Osteocyte (in vitro differentiated cells): Measurements from ENCODE around the gene SSBP4. TPM values are rescaled to one million over a fixed set of nuclear protein-coding genes. Genes with fewer than 3 reads are reported as not detected.

Source experiments
- DNase-seq: peaks from one replicate; pipeline ENCODE4 v3.0.0; 2021; ENCODE audit warnings: mixed read lengths; ENCODE audit not compliant: unreplicated experiment; ENCODE audit errors: extremely low spot score
- H3K27ac Mint-ChIP-seq: one replicate; pipeline ENCODE4 v1.8.0; 2021; ENCODE audit warnings: mild to moderate bottlenecking, mixed read lengths; ENCODE audit not compliant: unreplicated experiment
- H3K27me3 Mint-ChIP-seq: one replicate; pipeline ENCODE4 v1.8.0; 2021; ENCODE audit warnings: mixed read lengths; ENCODE audit not compliant: unreplicated experiment
- H3K36me3 Mint-ChIP-seq: one replicate; pipeline ENCODE4 v1.8.0; 2021; ENCODE audit warnings: mixed read lengths; ENCODE audit not compliant: unreplicated experiment
- H3K4me1 Mint-ChIP-seq: one replicate; pipeline ENCODE4 v1.8.0; 2021; ENCODE audit warnings: mixed read lengths; ENCODE audit not compliant: unreplicated experiment
- H3K4me3 Mint-ChIP-seq: one replicate; pipeline ENCODE4 v1.8.0; 2021; ENCODE audit warnings: mild to moderate bottlenecking, moderate library complexity, mixed read lengths; ENCODE audit not compliant: unreplicated experiment
- H3K9me3 Mint-ChIP-seq: one replicate; pipeline ENCODE4 v1.8.0; 2021; ENCODE audit warnings: mixed read lengths; ENCODE audit not compliant: unreplicated experiment
- total RNA-seq: library from RNA; stranded (reverse); gene quantifications from 2 replicates; pipeline ENCODE4 v1.2.1, GENCODE V29; 2021
- TF ChIP-seq, protein P1 (sequence below): fragments of 200-600 bp; sonication (generic); IDR thresholded peaks from 2 replicates; pipeline ENCODE4 v1.5.0; 2021; ENCODE audit warnings: antibody characterized with exemption, mild to moderate bottlenecking, moderate library complexity

SSBP4 gene
- total RNA-seq, 1 donor from 2014 or later = 82.9 TPM

DNA sequence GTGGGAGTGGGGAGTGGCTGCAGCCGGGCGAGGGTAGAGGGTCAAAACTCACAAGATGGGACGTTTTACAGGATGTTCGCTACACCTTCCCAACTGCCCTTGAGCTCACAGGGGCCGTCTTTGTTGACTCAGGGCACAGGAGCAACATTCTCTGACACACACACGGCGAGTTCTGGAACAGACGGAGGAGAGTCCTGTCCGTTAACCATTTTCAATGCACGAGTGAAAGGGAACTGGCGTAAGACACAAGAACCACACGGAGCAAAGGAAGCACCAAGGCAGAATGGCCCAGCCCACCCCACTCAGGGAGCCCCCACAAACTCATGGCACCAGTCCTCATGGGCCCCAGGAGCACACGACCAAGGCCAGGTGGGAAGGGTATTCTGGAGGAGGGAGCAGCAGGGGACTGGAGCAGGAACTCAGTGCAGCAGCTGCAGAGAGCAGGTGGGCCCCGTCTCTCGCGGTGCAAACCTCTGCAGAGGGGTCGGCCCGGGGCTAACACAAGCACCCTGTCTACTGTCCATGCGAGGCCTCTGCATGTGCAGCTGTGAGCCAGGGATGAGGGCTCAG is 56.6 kb downstream of the SSBP4 start:
- Mint-ChIP-seq H3K4me1 (peaks cover 44% of the 10 kb centered on the region), H3K4me3 (no peak overlapping the region), H3K27ac (no peak overlapping the region), H3K36me3 (no peaks in the 10 kb centered on the region), H3K9me3 (no peaks in the 10 kb centered on the region), H3K27me3 (no peaks in the 10 kb centered on the region)
- DNase-seq = no peak
- TF ChIP-seq, protein P1, sequence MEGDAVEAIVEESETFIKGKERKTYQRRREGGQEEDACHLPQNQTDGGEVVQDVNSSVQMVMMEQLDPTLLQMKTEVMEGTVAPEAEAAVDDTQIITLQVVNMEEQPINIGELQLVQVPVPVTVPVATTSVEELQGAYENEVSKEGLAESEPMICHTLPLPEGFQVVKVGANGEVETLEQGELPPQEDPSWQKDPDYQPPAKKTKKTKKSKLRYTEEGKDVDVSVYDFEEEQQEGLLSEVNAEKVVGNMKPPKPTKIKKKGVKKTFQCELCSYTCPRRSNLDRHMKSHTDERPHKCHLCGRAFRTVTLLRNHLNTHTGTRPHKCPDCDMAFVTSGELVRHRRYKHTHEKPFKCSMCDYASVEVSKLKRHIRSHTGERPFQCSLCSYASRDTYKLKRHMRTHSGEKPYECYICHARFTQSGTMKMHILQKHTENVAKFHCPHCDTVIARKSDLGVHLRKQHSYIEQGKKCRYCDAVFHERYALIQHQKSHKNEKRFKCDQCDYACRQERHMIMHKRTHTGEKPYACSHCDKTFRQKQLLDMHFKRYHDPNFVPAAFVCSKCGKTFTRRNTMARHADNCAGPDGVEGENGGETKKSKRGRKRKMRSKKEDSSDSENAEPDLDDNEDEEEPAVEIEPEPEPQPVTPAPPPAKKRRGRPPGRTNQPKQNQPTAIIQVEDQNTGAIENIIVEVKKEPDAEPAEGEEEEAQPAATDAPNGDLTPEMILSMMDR = no peak

DNA sequence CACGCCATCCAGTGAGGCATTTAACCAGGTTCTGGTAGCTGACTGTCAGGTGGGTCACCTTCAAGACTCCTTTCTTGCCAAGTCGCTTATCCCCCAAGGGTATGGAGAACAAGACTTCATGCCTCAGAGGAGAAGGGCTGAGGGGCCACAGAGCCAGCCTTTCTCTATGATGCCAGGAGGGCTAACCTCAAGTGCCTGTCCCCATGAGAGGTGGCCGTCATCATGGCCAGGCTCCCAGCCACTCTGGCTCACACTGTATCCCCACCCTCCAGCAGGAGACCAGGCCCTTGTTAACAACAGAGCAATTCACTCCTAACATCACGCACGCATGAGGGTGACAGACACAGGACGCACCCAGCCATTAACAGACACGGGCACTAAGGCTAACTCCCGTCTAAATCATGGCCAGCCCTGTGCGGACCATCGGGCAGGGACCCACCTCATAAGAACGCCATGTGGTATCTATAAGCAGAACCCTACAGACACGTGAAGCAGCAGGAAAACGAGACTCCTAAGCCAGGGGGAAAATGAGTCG is 57.4 kb downstream of the SSBP4 start:
- H3K27ac Mint-ChIP-seq = peak overlapping the region; percentile 74
- TF ChIP-seq, protein P1 = no peak
- no peak for DNase-seq
- H3K4me1 Mint-ChIP-seq = peaks cover 47% of the 10 kb centered on the region
- H3K27me3 Mint-ChIP-seq = no peaks in the 10 kb centered on the region
- no peaks in the 10 kb centered on the region for H3K9me3 Mint-ChIP-seq
- no peaks in the 10 kb centered on the region for H3K36me3 Mint-ChIP-seq
- H3K4me3 Mint-ChIP-seq = no peak overlapping the region

DNA sequence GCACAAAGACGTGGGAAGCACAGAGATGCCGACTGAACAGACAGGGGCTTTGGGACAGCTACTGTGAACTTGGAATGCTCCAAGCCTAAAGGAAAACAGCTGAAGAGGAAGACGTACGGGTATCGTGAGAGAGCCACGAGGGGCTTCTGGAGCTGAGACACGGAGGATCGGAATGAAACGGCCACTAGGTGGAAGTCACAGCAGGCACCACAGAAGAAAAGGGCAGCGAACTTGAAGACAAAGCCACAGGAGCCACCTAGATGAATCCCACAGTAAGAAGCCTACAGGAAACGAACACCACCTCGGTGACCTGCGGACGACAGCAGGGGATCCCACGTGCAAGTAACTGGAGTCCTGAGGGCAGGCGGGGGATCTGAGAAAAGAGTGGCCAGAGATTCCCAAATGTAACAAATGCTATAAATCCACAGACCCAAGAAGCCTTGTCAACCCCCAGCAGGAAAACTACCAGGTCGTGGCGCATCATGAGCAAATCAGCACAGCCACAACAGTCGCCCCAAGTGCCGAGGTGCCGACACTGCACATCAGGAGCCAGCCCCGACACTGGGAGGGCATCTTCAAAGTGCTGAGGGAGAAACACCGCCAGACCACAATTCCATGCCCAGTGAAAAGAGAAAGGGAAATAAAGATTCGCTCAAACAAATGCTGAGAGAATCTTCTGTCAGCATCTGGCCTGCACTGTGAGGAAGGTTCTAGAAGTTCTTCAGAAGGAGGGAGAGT is 58.0 kb downstream of the SSBP4 start:
- H3K4me1 Mint-ChIP-seq = peaks cover 47% of the 10 kb centered on the region
- no peak for DNase-seq
- H3K36me3 Mint-ChIP-seq = no peaks in the 10 kb centered on the region
- peak overlapping the region; percentile 93 for H3K27ac Mint-ChIP-seq
- H3K9me3 Mint-ChIP-seq = no peaks in the 10 kb centered on the region
- no peaks in the 10 kb centered on the region for H3K27me3 Mint-ChIP-seq
- no peak overlapping the region for H3K4me3 Mint-ChIP-seq
- TF ChIP-seq, protein P1 = peak; percentile 29

DNA sequence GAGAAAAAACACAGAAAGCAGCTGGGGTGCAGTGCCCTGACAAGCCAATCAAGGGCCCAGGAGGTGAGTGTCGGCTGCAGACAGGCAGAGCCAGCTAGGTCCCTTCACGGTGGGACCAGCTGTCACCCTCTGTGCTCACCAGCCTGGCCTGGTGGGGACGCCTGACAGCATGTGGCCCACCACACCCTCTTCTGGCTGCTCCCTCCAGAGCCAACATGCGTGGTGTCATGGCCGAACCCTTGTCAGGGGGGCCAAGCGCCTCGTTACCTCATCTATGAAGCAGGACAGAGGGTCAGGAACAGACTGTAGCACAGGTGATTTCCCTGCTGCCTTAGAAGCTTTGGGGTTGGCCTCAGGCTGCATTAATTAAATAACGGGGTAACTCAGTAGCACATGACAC is 58.8 kb downstream of the SSBP4 start:
- no peak for DNase-seq
- TF ChIP-seq, protein P1 = no peak
- H3K36me3 Mint-ChIP-seq = no peaks in the 10 kb centered on the region
- peaks cover 48% of the 10 kb centered on the region for H3K4me1 Mint-ChIP-seq
- peak overlapping the region; percentile 93 for H3K27ac Mint-ChIP-seq
- no peak overlapping the region for H3K4me3 Mint-ChIP-seq
- no peaks in the 10 kb centered on the region for H3K9me3 Mint-ChIP-seq
- no peaks in the 10 kb centered on the region for H3K27me3 Mint-ChIP-seq

DNA sequence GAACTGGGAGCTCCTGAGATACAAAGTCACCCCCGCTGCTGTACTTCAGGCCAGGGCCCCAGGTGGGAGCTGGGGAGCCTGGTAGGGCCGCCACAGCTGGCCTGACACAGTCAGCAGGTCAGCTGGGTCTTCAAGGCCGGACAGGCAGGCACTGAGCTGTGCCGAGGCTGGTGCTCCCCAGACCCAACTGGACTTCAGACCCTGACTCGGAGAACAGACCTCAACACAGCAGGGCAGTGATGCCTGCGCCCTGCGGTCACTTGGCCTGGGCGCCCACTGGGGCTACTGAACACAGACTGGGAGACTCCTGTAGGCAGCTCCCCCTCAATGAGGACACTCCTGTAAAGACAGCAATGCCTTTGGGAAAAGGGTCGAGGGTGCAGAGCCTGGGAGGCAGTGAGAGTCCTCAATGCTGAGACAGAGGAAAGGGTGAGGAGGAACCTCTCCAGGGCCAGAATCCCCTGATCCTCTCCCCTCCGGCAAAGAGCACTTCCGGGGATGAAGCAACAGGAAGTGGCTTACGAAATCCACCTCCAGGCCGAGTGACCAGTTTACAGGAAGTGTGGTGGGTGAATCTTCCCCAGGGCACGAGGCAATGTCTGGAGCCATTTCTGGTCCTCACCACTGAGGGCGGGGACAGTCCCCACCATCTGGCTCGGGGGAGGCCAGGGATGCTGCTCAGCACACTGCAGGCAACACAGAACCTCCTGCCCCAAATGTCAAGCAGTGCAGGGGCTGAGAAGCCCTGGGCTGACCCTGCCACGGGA is 59.5 kb downstream of the SSBP4 start:
- Mint-ChIP-seq H3K9me3 (no peaks in the 10 kb centered on the region), H3K27me3 (no peaks in the 10 kb centered on the region), H3K4me3 (no peak overlapping the region), H3K27ac (peak overlapping the region; percentile 93), H3K4me1 (peaks cover 51% of the 10 kb centered on the region), H3K36me3 (no peaks in the 10 kb centered on the region)
- no peak for DNase-seq
- TF ChIP-seq, protein P1 = no peak
